NCI-H2107 treated with DMSO at 0.1 percent for 48 hours (cell line): ENCODE results near the gene AP1M2.
A peak's percentile ranks its signal among the peaks of the same experiment; 100 is the strongest.
"Not testable (repeated sequence)": the region's sequence is repeated elsewhere in the genome, so short reads cannot be mapped to it uniquely, and the experiment has no call there.

ENCODE experiments used
- DNase-seq: peaks from one replicate; lab custom pipeline; 2025; ENCODE audit not compliant: unreplicated experiment; lab: John Stamatoyannopoulos, UW

AP1M2 gene

GRCh38 chr19:10602330-10603083 lies 15.4 kb upstream of the AP1M2 start:
- DNase-seq: peak; percentile 9

DNA sequence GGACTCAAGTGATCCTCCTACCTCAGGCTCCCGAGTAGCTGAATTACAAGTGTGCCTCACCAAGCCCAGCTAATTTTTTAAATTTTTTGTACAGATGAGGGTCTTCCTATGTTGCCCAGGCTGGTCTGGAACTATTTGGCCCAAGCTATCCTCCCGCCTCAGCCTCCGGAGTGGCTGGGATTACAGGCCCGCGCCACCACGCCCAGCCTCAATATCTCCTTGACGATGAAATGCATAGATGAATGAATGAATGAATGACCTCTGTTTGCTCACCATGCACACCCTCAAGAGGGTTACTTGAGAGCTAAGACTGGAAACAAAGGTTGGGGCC lies 14.9 kb upstream of the AP1M2 start:
- no peak for DNase-seq

GRCh38 chr19:10600149-10600548 lies 13.0 kb upstream of the AP1M2 start:
- DNase-seq: no peak

GRCh38 chr19:10593820-10594637 lies 6.9 kb upstream of the AP1M2 start:
- no peak for DNase-seq

DNA sequence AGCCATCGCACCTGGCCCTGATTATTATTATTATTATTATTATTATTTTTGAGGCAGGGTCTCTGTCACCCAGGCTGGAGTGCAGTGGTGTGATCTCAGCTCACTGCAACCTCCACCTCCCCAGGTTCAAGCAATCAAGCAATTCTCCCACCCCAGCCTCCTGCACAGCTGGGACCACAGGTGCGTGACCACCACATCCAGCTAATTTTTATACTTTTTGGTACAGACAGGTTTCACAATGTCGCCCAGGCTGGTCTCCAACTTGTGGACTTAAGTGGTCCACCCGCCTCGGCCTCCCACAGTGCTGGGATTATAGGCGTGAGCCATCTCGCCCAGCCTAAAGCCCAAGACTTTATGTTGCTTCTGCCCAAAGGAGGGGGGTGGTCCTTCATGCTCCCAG lies 6.0 kb upstream of the AP1M2 start:
- DNase-seq: no peak

DNA sequence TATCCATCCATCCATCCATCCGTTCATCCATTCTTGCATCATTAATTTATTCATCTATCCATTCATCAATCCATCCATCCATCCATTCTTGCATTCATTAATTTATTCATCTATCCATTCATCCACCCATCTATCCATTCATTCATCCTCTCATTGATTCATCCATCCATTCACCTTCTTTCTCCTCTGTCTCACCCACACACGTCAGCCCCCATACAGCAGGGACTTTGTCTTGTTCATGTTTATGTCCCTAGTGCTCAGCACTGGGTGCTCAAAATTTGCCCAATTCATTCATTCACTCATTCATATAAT lies 683 bp upstream of the AP1M2 start:
- no peak for DNase-seq

- DNase-seq: no peak
Observed at GRCh38 chr19:10586396-10586795, 716 bp downstream of the AP1M2 start.

DNA sequence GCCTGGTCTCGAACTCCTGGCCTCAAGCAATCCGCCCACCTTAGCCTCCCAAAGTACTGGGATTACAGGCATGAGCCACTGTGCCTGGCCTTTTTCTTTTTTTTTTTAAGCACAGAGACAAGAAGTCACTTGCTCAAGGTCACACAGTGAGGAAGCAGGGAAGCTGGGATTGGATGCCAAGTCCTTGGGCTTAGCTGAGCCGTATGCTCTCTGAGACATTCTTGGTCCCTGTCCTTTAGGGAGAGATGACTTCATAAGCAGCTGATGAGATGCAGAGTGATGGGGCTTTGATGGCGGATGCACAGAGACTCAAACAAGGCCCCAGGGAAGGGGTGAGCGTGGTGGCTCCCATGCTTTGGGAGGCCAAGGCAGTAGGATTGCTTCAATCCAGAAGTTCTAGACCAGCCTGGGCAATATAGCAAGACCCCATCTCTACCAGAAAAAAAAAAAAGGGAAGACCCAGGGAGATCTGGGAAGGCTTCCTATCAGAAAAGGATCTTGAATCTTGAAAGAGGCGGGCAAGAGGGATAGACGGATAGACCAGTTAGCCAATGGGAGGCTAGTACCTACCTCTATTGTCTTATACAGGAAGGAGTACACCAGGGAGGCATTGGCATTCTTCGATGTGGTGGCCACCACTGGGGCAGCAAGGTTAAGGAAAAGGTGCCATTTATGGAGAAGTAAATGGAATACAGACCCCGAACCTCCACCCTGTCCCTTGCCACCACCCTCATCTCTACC lies 3.9 kb downstream of the AP1M2 start:
- no peak for DNase-seq

- DNase-seq: no peak
Observed at GRCh38 chr19:10582091-10582490, 5.0 kb downstream of the AP1M2 start.

- DNase-seq: peak; percentile 51
Observed at GRCh38 chr19:10580979-10581631, 6.0 kb downstream of the AP1M2 start.

DNA sequence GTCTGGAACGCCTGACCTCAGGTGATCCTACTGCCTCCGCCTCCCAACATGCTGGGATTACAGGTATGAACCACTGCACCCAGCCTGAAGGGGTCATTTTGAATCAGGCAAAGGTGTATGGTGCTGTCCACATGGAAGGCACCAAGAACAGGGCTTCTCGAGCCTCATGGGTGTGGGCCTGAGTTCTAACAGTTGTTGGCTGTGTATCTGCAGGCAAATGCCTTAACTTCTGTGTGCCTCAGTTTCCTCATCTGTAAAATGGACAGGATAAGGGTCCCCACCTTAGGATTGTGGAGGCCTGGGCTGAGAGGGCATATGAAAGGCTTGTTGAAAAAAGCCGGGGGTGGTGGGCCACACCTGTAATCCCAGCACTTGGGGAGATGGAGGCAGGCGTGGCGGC lies 9.2 kb downstream of the AP1M2 start:
- no peak for DNase-seq

DNA sequence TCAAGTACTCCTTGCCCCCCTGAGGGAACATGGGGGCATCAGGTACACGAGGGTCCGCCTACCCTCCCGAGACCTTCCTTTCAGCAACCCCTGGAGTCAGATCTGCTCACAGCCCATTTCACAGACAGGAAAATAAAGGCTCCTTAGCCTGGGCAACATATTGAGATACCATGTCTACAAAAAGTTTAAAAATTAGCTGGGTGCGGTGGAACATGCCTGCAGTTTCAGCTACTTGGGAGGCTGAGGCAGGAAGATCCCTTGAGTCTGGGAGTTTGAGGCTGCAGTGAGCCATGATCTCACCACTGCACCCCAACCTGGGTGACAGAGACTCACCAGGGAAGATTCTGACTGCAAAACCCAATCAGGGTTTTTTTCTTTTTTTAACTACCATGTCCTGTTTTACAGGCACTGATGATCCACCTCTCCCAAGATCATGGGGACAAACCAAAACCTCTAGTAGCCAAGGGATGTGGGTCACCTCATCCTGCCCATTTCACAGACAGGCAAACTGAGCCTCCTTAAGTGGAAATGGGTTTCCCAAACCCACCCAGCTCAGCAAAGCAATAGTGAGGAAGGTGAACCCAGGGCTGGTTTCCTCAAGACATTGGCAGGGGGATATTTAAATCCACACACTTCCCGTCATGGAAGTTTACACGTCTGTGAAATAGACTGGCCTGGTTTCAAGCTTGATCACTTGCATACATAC lies 11.9 kb downstream of the AP1M2 start:
- DNase-seq: no peak

DNA sequence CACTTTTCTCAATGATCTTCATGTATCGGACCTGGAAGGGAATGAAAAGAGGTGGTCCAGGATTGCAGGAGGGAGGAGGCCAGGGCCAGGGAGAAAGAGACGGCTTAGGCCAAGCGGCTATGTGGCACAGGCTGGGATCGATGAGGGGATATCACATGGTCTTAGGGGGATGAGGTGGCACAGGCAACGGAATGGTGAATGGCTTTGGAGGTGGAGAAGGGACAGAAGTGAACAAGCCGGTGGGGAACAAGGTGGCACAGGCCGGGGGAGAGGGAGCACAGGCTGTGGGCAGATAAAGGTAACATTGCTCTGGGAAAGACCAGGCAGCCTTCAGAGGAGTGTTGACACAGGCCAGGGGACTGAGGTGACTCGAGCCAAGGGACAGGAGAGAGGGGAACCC lies 12.7 kb downstream of the AP1M2 start:
- no peak for DNase-seq

- not testable (repeated sequence) for DNase-seq
Observed at GRCh38 chr19:10573793-10574192, 13.3 kb downstream of the AP1M2 start.

DNA sequence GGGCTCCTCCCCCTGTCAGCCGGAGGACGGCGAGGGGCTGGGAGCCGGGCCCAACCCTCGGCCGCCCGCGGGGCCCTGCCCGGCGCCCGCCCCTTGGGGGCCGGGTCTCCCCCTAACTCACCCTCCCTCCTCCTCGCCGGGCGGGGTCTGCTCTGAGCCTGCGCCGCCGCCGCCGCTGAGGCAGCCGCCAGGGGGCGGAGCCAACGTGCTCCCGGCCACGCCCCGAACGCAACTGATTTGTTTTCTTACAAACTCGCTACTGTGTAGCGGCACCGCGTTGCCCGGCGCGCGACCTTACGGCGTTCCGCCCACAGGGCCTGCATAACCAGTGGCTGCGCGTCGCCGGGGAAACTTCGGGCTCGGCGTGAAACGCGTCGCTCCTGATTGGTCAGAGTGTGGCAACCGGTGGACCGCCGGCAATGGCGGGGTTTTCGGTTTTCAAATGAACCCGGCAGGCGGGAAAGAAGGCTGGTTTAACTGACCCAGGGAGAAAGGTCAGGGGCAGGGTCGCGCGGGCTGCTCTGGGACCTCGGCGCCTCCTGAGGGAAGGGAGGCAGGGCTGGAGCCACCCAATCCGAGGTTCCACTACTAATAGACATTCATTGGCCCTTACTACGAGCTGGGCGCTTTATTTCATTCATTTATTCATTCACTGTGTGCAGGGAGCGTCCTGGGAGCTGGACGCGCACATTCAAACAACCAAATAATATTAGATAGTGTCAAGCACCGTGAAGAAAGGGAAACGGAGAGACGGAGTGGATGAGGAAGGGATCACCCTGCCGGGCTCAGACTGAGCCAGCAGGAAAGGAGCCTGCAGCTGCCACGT lies 18.1 kb downstream of the AP1M2 start, which contains the start of gene CDKN2D:
Gene CDKN2D (minus strand): TSS at position 154 of the 826 bp plus-strand sequence. CDS start 326 bp downstream, outside the sequence.
- DNase-seq: peak; percentile 95

- DNase-seq: no peak
Observed at GRCh38 chr19:10568062-10568825, 18.9 kb downstream of the AP1M2 start.

GRCh38 chr19:10567656-10568055 lies 19.5 kb downstream of the AP1M2 start:
- no peak for DNase-seq

GRCh38 chr19:10566658-10567410 lies 20.3 kb downstream of the AP1M2 start:
- no peak for DNase-seq

DNA sequence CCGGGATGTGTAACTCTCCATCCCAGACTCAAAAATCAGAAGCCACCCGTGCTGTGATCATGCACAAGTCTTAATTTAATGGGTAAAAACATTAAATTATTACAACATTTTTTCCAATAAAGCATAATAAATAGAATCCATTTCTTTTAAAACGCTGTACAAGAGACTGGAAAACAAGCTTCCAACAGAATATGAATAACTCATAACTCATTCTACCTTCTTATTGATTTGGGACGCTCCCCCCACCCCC lies 20.8 kb downstream of the AP1M2 start:
- no peak for DNase-seq
